OCI-LY3 (cell line): ENCODE data around the gene KDM6A.
"Not testable (repeated sequence)": the region's sequence is repeated elsewhere in the genome, so short reads cannot be mapped to it uniquely, and the experiment has no call there.

Source experiments
- H2AFZ ChIP-seq: fragments of 200-600, 300-600 bp; shearing (Covaris generic); 2 replicates; pipeline ENCODE4 v1.6.0; 2014; ENCODE audit warnings: antibody characterized with exemption, low read depth, low read length
- H3K27ac ChIP-seq: fragments of 200-600, 300-600 bp; sonication (generic); 2 replicates; pipeline ENCODE4 v1.5.1; 2014; ENCODE audit warnings: mild to moderate bottlenecking, low read length, moderate library complexity, mixed read lengths
- H3K27me3 ChIP-seq: fragments of 200-600, 300-600 bp; sonication (generic); 2 replicates; pipeline ENCODE4 v1.6.1; 2014; ENCODE audit warnings: low read depth, low read length, mixed read lengths
- H3K36me3 ChIP-seq: fragments of 200-600, 300-600 bp; sonication (generic); replicated peaks from 2 replicates; pipeline ENCODE3; 2014; ENCODE audit warnings: low read depth, low read length, mixed read lengths
- H3K4me1 ChIP-seq: fragments of 300-600, 200-600 bp; sonication (generic); 2 replicates; pipeline ENCODE4 v1.6.1; 2014; ENCODE audit warnings: low read length, mixed read lengths
- H3K4me2 ChIP-seq: fragments of 200-600, 300-600 bp; sonication (generic); 2 replicates; pipeline ENCODE4 v1.6.1; 2014; ENCODE audit warnings: low read length, mixed read lengths
- H3K4me3 ChIP-seq: fragments of 300-600, 200-600 bp; sonication (generic); 2 replicates; pipeline ENCODE4 v1.5.1; 2014; ENCODE audit warnings: antibody characterized with exemption, mild to moderate bottlenecking, low read length, moderate library complexity
- H3K79me2 ChIP-seq: fragments of 300-600, 200-600 bp; shearing (Covaris generic); 2 replicates; pipeline ENCODE4 v1.6.1; 2014; ENCODE audit warnings: mild to moderate bottlenecking, low read length, mixed read lengths
- H3K9ac ChIP-seq: fragments of 300-600, 200-600 bp; shearing (Covaris generic); 2 replicates; pipeline ENCODE4 v1.6.0; 2014; ENCODE audit warnings: mild to moderate bottlenecking, low read length, moderate library complexity
- H3K9me3 ChIP-seq: fragments of 200-600, 300-600 bp; shearing (Covaris generic); 2 replicates; pipeline ENCODE4 v1.6.1; 2014; ENCODE audit warnings: low read length, mixed read lengths; ENCODE audit not compliant: insufficient read depth
- H4K20me1 ChIP-seq: fragments of 200-600, 300-600 bp; sonication (generic); 2 replicates; pipeline ENCODE4 v1.6.1; 2016; ENCODE audit warnings: low read length, mixed read lengths; ENCODE audit not compliant: insufficient read depth
- EZH2phosphoT487 ChIP-seq: fragments of 200-600 bp; shearing (Covaris generic); IDR thresholded peaks from 2 replicates; pipeline ENCODE4 v1.6.1; 2018; ENCODE audit warnings: antibody characterized with exemption, mixed run types, low read depth
- TF ChIP-seq, protein P1 (sequence below): fragments of 200-600, 300-600 bp; sonication (generic); IDR thresholded peaks from 2 replicates; pipeline ENCODE4 v1.5.1; 2014; ENCODE audit warnings: antibody characterized with exemption, low read length, low read depth

Gene KDM6A

DNA sequence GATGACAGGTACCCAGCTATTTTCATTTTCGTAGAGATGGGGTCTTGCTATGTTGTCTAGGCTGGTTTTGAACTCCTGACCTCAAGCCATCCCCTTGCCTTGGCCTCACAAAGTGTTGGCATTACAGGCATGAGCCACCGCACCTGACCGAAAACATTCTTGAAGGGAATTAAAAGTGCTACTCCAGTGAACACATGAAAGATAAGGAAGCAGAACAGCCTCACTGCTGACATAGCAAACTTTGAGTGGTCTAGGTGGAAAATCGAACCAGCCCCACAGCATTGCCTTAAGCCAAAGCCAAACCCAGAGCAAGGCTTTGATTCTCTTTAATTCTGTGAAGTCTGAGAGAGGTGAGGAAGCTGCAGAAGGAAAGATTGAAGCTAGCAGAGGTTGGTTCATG is 65.1 kb downstream of the KDM6A start:
- Histone ChIP-seq H2AFZ (no peak overlapping the region), H3K4me3 (no peak overlapping the region), H3K9ac (no peak overlapping the region), H3K4me1 (no peaks in the 10 kb centered on the region), H3K36me3 (no peaks in the 10 kb centered on the region), H3K27ac (no peak overlapping the region), H3K4me2 (no peak overlapping the region), H4K20me1 (peaks cover 66% of the 10 kb centered on the region), H3K79me2 (peaks cover 90% of the 10 kb centered on the region), H3K9me3 (no peaks in the 10 kb centered on the region), H3K27me3 (no peaks in the 10 kb centered on the region)
- TF ChIP-seq, protein P1, sequence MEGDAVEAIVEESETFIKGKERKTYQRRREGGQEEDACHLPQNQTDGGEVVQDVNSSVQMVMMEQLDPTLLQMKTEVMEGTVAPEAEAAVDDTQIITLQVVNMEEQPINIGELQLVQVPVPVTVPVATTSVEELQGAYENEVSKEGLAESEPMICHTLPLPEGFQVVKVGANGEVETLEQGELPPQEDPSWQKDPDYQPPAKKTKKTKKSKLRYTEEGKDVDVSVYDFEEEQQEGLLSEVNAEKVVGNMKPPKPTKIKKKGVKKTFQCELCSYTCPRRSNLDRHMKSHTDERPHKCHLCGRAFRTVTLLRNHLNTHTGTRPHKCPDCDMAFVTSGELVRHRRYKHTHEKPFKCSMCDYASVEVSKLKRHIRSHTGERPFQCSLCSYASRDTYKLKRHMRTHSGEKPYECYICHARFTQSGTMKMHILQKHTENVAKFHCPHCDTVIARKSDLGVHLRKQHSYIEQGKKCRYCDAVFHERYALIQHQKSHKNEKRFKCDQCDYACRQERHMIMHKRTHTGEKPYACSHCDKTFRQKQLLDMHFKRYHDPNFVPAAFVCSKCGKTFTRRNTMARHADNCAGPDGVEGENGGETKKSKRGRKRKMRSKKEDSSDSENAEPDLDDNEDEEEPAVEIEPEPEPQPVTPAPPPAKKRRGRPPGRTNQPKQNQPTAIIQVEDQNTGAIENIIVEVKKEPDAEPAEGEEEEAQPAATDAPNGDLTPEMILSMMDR, result no peak
- no peak for TF ChIP-seq EZH2phosphoT487

DNA sequence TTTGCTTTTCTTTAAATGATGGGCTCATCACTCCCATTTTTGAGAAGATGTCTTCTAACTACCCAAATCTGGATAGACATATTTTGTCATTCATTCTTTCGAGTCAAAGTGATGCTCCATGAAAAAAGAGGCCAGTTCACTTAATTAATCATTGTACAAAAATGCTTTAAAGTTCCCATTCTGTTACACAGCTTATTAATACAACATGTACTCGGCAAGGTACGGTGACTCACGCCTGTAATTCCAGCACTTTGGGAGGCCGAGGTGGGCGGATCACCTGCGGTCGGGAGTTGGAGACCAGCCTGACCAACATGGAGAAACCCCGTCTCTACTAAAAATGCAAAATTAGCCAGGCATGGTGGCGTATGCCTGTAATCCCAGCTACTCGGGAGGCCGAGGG is 67.6 kb downstream of the KDM6A start:
- H3K27me3 ChIP-seq, H3K4me3 ChIP-seq, H3K9me3 ChIP-seq, H2AFZ ChIP-seq, H3K27ac ChIP-seq, H3K4me2 ChIP-seq, H3K4me1 ChIP-seq, H3K9ac ChIP-seq: not testable (repeated sequence)
- H3K79me2 ChIP-seq, result peaks cover 90% of the 10 kb centered on the region
- peaks cover 11% of the 10 kb centered on the region for H3K36me3 ChIP-seq
- peaks cover 56% of the 10 kb centered on the region for H4K20me1 ChIP-seq

DNA sequence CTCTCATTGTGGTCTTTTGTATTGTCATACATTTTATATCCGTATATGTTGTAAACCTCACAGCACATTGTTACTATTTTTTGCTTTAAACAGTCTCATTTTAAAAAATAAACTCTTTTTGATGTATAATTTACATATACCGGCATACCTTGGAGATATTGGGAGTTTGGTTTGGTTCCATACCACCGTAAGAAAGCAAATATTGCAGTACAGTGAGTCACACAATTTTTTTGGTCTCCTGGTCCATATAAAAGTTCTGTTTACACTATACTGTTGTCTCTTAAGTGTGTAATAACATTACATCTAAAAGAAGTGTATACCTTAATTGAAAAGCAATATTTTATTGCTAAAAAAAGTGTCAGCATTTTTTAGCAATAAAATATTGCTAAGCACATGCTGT is 70.0 kb downstream of the KDM6A start:
- Histone ChIP-seq H3K4me2 (no peak overlapping the region), H3K9ac (no peak overlapping the region), H3K4me3 (no peak overlapping the region), H3K9me3 (no peaks in the 10 kb centered on the region; the same call in 1 of the 2 replicates), H3K27me3 (no peaks in the 10 kb centered on the region), H3K36me3 (peaks cover 11% of the 10 kb centered on the region), H3K79me2 (peaks cover 88% of the 10 kb centered on the region), H3K27ac (no peak overlapping the region), H3K4me1 (peaks cover 9% of the 10 kb centered on the region), H2AFZ (no peak overlapping the region), H4K20me1 (peaks cover 50% of the 10 kb centered on the region)
- TF ChIP-seq EZH2phosphoT487, result no peak
- TF ChIP-seq, protein P1, result no peak

DNA sequence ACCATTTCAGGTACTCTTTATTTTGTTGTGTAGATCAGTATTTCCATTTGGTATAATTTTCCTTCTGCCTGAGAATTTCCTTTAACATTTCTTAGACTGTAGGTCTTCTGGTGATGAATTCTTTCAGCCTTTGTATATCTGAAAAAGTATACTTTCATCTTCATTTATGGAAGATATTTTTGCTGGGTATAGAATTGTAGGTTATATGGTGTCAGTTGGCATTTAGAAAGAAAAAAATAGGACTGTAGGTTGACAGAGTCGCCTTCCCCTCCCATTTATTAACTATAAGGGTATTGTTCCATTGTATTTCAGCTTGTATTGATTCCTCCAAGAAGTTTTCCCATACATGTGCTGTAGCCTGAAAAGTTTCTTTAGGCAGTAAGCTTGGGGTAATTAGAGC is 71.9 kb downstream of the KDM6A start:
- H3K79me2 ChIP-seq, result peaks cover 86% of the 10 kb centered on the region
- peaks cover 9% of the 10 kb centered on the region for H3K4me1 ChIP-seq
- H2AFZ ChIP-seq, result no peak overlapping the region
- peaks cover 11% of the 10 kb centered on the region for H3K36me3 ChIP-seq
- no peak overlapping the region for H3K4me2 ChIP-seq
- no peak overlapping the region for H3K9ac ChIP-seq
- H3K4me3 ChIP-seq, result no peak overlapping the region
- no peak overlapping the region for H3K27ac ChIP-seq
- peaks cover 37% of the 10 kb centered on the region for H4K20me1 ChIP-seq
- no peaks in the 10 kb centered on the region for H3K27me3 ChIP-seq
- no peak for TF ChIP-seq EZH2phosphoT487
- TF ChIP-seq, protein P1, result no peak
- H3K9me3 ChIP-seq, result no peaks in the 10 kb centered on the region; the same call in 1 of the 2 replicates

DNA sequence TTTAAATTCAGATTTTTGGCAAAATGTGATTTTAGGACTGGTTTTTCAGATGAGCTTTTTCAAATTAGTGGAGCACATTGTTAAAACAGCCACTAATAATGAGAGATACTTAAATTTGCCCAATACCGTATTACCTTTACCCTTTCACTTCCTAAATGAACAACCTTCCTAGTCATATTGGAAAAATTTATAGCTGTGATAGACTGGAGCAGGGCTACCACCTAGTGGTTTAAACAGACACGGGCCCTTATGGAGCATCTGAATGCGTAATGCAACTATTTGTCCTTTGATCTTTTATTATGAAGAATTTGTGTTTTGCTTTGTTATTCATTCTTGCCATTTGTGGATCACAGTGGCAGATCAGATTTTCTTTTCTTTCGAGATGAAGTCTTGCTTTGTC is 72.7 kb downstream of the KDM6A start:
- Histone ChIP-seq H4K20me1 (peaks cover 41% of the 10 kb centered on the region), H3K9me3 (no peaks in the 10 kb centered on the region; the same call in 1 of the 2 replicates), H3K4me1 (peaks cover 9% of the 10 kb centered on the region), H3K4me2 (0 out of 2 replicates have a peak overlapping the region, but pooled peaks have one; percentile 25), H3K36me3 (peaks cover 11% of the 10 kb centered on the region), H3K9ac (no peak overlapping the region), H2AFZ (no peak overlapping the region), H3K27me3 (no peaks in the 10 kb centered on the region), H3K79me2 (peaks cover 86% of the 10 kb centered on the region), H3K27ac (no peak overlapping the region), H3K4me3 (no peak overlapping the region)
- TF ChIP-seq EZH2phosphoT487, result no peak
- TF ChIP-seq, protein P1, result peak; percentile 51
